Stomach (tissue), 4 donors: ENCODE results near the gene NEU4.

Experiments
- POLR2A ChIP-seq, 4 donors: fragments of 450-650 bp; IDR thresholded peaks; one replicate each; pipeline ENCODE4 v1.6.1; 2016; ENCODE audit warnings: antibody characterized with exemption in 4 of 4, control low read depth in 2 of 4, mild to moderate bottlenecking in 1 of 4, moderate library complexity in 1 of 4
- POLR2AphosphoS5 ChIP-seq, 3 donors: sonication (generic); formaldehyde crosslinking; IDR thresholded peaks; one replicate each; pipeline ENCODE4 v1.6.1; 2016; ENCODE audit warnings: antibody characterized with exemption in 3 of 3
- TF ChIP-seq, protein P1 (sequence below), 7 experiments: fragments of 450-650 bp in 4 of 7; fragments of 200-600 bp in 3 of 7; sonication (generic) in 3 of 7; IDR thresholded peaks; one replicate each; pipeline ENCODE4 v1.5.1; 2016 to 2019; ENCODE audit warnings: antibody characterized with exemption in 7 of 7, control low read depth in 2 of 7, mild to moderate bottlenecking in 1 of 7

DNA sequence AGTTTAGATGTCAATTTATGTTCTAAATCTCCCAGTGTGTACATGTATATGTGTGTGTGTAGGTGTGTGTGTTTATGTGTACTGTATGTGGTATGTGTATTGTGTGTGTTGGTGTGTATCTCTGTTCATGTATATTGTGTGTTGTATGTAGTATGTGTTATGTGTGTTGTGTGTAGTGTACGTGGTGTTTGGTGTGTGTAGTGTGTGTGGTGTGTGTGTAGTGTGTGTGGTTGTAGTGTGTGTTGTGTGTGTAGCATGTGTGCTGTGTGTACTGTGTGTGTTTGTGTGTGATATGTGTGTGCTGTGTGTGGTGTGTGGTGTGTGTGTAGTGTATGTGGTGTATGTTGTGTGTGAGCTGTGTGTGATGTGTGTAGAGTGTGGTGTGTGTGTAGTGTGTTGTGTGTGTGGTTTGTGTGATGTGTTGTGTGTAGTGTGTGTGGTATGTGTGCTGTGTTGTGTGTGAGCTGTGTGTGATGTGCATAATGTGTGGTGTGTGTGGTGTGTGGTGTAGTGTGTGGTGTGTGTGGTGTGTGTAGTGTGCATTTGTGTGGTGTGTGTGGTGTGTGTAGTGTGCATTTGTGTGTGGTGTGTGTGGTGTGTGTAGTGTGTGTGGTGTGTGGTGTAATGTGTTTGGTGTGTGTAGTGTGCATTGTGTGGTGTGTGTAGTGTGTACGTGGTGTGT is 55.3 kb downstream of the NEU4 start:
- no peak for TF ChIP-seq POLR2AphosphoS5 (IDR thresholded peaks at IDR 0.05)
- TF ChIP-seq, protein P1, sequence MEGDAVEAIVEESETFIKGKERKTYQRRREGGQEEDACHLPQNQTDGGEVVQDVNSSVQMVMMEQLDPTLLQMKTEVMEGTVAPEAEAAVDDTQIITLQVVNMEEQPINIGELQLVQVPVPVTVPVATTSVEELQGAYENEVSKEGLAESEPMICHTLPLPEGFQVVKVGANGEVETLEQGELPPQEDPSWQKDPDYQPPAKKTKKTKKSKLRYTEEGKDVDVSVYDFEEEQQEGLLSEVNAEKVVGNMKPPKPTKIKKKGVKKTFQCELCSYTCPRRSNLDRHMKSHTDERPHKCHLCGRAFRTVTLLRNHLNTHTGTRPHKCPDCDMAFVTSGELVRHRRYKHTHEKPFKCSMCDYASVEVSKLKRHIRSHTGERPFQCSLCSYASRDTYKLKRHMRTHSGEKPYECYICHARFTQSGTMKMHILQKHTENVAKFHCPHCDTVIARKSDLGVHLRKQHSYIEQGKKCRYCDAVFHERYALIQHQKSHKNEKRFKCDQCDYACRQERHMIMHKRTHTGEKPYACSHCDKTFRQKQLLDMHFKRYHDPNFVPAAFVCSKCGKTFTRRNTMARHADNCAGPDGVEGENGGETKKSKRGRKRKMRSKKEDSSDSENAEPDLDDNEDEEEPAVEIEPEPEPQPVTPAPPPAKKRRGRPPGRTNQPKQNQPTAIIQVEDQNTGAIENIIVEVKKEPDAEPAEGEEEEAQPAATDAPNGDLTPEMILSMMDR (IDR thresholded peaks at IDR 0.05), result no peak
- TF ChIP-seq POLR2A (IDR thresholded peaks at IDR 0.05), result no peak
